HepG2 (cell line): ENCODE data around the gene LRR1. TPM values are rescaled to one million over a fixed set of nuclear protein-coding genes. Genes with fewer than 3 reads are reported as not detected.

ENCODE experiments used
- DNMT3B ChIP-seq: conservative IDR thresholded peaks from 2 replicates; pipeline ENCODE4 v1.6.1; 2016; ENCODE audit warnings: missing biosample characterization, control low read depth
- EZH2 ChIP-seq: conservative IDR thresholded peaks from 2 replicates; pipeline ENCODE4 v1.6.1; 2012; ENCODE audit warnings: mild to moderate bottlenecking, low read depth, low read length, moderate library complexity
- GABPB1 ChIP-seq: IDR thresholded peaks from 2 replicates; pipeline ENCODE4 v1.6.1; 2016; ENCODE audit warnings: mild to moderate bottlenecking, missing genetic modification reagents, moderate library complexity, missing compliant biosample characterization
- GLI4 ChIP-seq: sonication (generic); formaldehyde crosslinking; IDR thresholded peaks from 2 replicates; pipeline ENCODE4 v1.5.1; 2020; ENCODE audit warnings: missing genetic modification reagents, mild to moderate bottlenecking, moderate library complexity, borderline replicate concordance
- HNRNPL ChIP-seq: fragments of 200-400 bp; formaldehyde crosslinking; IDR thresholded peaks from 2 replicates; pipeline ENCODE4 v1.6.1; 2017; ENCODE audit warnings: mild to moderate bottlenecking, low read depth, low read length
- JARID2 ChIP-seq: sonication (generic); formaldehyde crosslinking; IDR thresholded peaks from 2 replicates; pipeline ENCODE4 v1.8.1; 2023; ENCODE audit warnings: missing genetic modification reagents, inconsistent platforms; ENCODE audit not compliant: insufficient replicate concordance
- KAT2B ChIP-seq: fragments of 150-350 bp; IDR thresholded peaks from 2 replicates; pipeline ENCODE4 v1.6.1; 2014; ENCODE audit warnings: low read depth, low read length, borderline replicate concordance
- KDM2A ChIP-seq: sonication (generic); formaldehyde crosslinking; IDR thresholded peaks from 2 replicates; pipeline ENCODE4 v1.4.0; 2020; ENCODE audit warnings: low read depth, missing genetic modification reagents, borderline replicate concordance
- MXD3 ChIP-seq: IDR thresholded peaks from 2 replicates; pipeline ENCODE4 v1.6.1; 2016; ENCODE audit warnings: mild to moderate bottlenecking, missing biosample characterization, missing genetic modification reagents
- NFRKB ChIP-seq: fragments of 450-650 bp; IDR thresholded peaks from 2 replicates; pipeline ENCODE4 v1.6.1; 2017
- POGZ ChIP-seq: sonication (generic); formaldehyde crosslinking; IDR thresholded peaks from 2 replicates; pipeline ENCODE4 v1.4.0; 2020; ENCODE audit warnings: mild to moderate bottlenecking, missing genetic modification reagents
- SIN3A ChIP-seq: IDR thresholded peaks from 2 replicates; pipeline ENCODE4 v1.6.1; 2011; ENCODE audit warnings: low read depth, mild to moderate bottlenecking, control low read depth, low read length, borderline replicate concordance
- SIX4 ChIP-seq: sonication (generic); formaldehyde crosslinking; IDR thresholded peaks from 2 replicates; pipeline ENCODE4 v1.4.0; 2020; ENCODE audit warnings: missing genetic modification reagents
- TAF1 ChIP-seq: sonication (generic); formaldehyde crosslinking; IDR thresholded peaks from 2 replicates; pipeline ENCODE4 v1.4.0; 2020; ENCODE audit warnings: missing genetic modification reagents
- U2AF1 ChIP-seq: fragments of 200-400 bp; formaldehyde crosslinking; optimal IDR thresholded peaks from 2 replicates; pipeline ENCODE3; 2017; ENCODE audit warnings: mild to moderate bottlenecking, low read depth, low read length
- ZKSCAN1 ChIP-seq: fragments of 150-350 bp; IDR thresholded peaks from 2 replicates; pipeline ENCODE4 v1.6.1; 2014; ENCODE audit warnings: low read length
- ZNF281 ChIP-seq: sonication (generic); formaldehyde crosslinking; IDR thresholded peaks from 2 replicates; pipeline ENCODE4 v1.4.0; 2020; ENCODE audit warnings: missing genetic modification reagents, borderline replicate concordance
- ZNF414 ChIP-seq: sonication (generic); formaldehyde crosslinking; IDR thresholded peaks from 2 replicates; pipeline ENCODE4 v1.5.0; 2020; ENCODE audit warnings: missing genetic modification reagents
- ZNF431 ChIP-seq: sonication (generic); formaldehyde crosslinking; IDR thresholded peaks from 2 replicates; pipeline ENCODE4 v1.9.0; 2022; ENCODE audit warnings: missing genetic modification reagents, low read depth, mild to moderate bottlenecking, borderline replicate concordance
- ZNF513 ChIP-seq: sonication (generic); formaldehyde crosslinking; conservative IDR thresholded peaks from 2 replicates; pipeline ENCODE4 v1.5.0; 2020; ENCODE audit warnings: missing genetic modification reagents
- ZNF589 ChIP-seq: sonication (generic); formaldehyde crosslinking; conservative IDR thresholded peaks from 2 replicates; pipeline ENCODE4 v1.8.0; 2022; ENCODE audit warnings: mild to moderate bottlenecking, moderate library complexity, missing genetic modification reagents
- polyA plus RNA-seq, 8 experiments: library from polyadenylated mRNA; depleted of rRNA in 3 of 8; stranded (reverse) in 7 of 8; unstranded in 1 of 8; fragments of >200 nt; fragmentation: Illumina TruSeq in 4 of 8; extraction: Trizol in 4 of 8; gene quantifications; 2 replicates each; pipeline versions ENCODE4 v1.2.1 to v1.2.3, GENCODE V29; 2011 to 2016; ENCODE audit warnings: low read depth in 4 of 8, missing spikeins in 1 of 8, mixed read lengths in 1 of 8; ENCODE audit not compliant: insufficient read depth in 1 of 8
- total RNA-seq, 5 experiments: library from RNA; depleted of rRNA; stranded (reverse); fragments of >200 nt; fragmentation: Illumina TruSeq; extraction: Trizol; gene quantifications; 2 replicates each; pipeline ENCODE4 v1.2.3, GENCODE V29; 2016; ENCODE audit warnings: low read depth in 1 of 5
- TF ChIP-seq, protein P1 (sequence below): sonication (generic); formaldehyde crosslinking; IDR thresholded peaks from 2 replicates; pipeline ENCODE4 v1.5.0; 2020; ENCODE audit warnings: mild to moderate bottlenecking, missing genetic modification reagents, moderate library complexity

Gene LRR1
- total and polyA plus RNA-seq, 2 of the 13 experiments (the other 11 are each of a cell fraction or from before 2014, with no cell fraction given): 7.0 to 36.2 TPM

DNA sequence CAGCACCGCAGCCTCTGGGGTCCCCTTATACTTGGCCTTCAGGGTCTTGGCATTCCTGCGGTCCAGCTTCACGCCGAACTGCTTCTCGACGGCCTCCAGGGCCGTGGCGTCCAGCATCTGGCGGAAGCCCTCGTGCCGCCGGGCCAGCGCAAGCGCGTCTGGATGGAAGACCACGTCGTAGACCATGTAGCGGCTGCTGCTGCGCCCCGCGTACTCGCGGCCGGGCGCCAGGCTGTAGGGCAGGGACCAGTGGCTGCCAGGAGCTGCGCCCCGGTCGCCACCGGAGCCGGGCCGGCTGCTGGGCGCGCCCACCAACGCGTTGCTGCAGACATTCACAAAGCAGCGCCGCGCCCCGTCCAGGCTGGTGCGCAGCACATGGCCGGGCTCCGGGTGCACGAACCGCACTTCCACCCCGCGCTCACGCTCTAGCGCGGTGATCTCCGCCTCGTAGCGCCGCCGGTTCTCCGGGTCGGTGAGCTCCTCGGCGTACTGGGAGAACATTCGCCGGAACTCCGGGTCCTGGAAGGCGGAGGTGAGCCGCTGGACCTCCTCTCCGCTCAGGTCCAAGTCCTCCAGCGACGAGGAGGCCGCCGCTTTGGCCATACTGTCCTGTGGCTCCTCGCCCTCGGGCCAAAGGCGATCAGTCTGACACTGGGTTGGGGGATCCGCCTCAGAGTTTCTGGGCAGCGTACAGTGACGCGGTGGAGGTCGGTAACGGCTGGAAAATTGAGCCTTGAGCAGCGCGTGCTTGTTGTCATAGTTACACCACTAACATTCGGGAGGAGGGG lies 36.0 kb downstream of the LRR1 start, which contains the start of gene DNAAF2 (continued):
- no peak for TF ChIP-seq EZH2
- TF ChIP-seq, protein P1, sequence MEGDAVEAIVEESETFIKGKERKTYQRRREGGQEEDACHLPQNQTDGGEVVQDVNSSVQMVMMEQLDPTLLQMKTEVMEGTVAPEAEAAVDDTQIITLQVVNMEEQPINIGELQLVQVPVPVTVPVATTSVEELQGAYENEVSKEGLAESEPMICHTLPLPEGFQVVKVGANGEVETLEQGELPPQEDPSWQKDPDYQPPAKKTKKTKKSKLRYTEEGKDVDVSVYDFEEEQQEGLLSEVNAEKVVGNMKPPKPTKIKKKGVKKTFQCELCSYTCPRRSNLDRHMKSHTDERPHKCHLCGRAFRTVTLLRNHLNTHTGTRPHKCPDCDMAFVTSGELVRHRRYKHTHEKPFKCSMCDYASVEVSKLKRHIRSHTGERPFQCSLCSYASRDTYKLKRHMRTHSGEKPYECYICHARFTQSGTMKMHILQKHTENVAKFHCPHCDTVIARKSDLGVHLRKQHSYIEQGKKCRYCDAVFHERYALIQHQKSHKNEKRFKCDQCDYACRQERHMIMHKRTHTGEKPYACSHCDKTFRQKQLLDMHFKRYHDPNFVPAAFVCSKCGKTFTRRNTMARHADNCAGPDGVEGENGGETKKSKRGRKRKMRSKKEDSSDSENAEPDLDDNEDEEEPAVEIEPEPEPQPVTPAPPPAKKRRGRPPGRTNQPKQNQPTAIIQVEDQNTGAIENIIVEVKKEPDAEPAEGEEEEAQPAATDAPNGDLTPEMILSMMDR (CRISPR knock-in tag): no peak; the same call in 1 of the 2 replicates
- TF ChIP-seq ZNF414 (CRISPR knock-in tag): peak; percentile 47; the same call in 1 of the 2 replicates
- peak; percentile 4; the same call in 1 of the 2 replicates for TF ChIP-seq TAF1 (CRISPR knock-in tag)
- TF ChIP-seq GLI4 (CRISPR knock-in tag): peak; percentile 51; the same call in 1 of the 2 replicates
- TF ChIP-seq POGZ (CRISPR knock-in tag): peak; percentile 32; the same call in 1 of the 2 replicates
- peak; percentile 19; the same call in 1 of the 2 replicates for TF ChIP-seq SIX4 (CRISPR knock-in tag)
- no peak for TF ChIP-seq KAT2B
- TF ChIP-seq JARID2 (CRISPR knock-in tag): no peak
- no peak for TF ChIP-seq MXD3
- TF ChIP-seq ZNF431 (CRISPR knock-in tag): peak; percentile 16; the same call in 1 of the 2 replicates
- no peak for TF ChIP-seq ZKSCAN1
- TF ChIP-seq U2AF1: no peak
- peak; percentile 48 for TF ChIP-seq KDM2A (CRISPR knock-in tag)
- TF ChIP-seq GABPB1 (CRISPR knock-in tag): no peak; the same call in none of the 2 replicates
- no peak for TF ChIP-seq ZNF513 (CRISPR knock-in tag)
- TF ChIP-seq ZNF589 (CRISPR knock-in tag): no peak; the same call in 1 of the 2 replicates
- TF ChIP-seq NFRKB: no peak
- peak; percentile 89 for TF ChIP-seq SIN3A
- TF ChIP-seq DNMT3B (CRISPR knock-in tag): no peak
- no peak for TF ChIP-seq ZNF281 (CRISPR knock-in tag)
- TF ChIP-seq HNRNPL: 0 out of 2 replicates have a peak, but pooled peaks have one; percentile 13
